ENCODE results near the gene SZT2.

SZT2 gene

GRCh38 chr1:43389326-43390313 lies at the start of gene SZT2, which contains the start of gene MED8:
Gene SZT2 (plus strand): TSS chr1:43389899. CDS start chr1:43389969, 70 bp downstream.
Gene MED8 (minus strand): TSS chr1:43389800. CDS start chr1:43389764, 36 bp downstream.
- Histone ChIP-seq H3K4me1 (peaks cover 0 to 33% (median 26%) of the 10 kb centered on the region in 4 donors), H3K27me3 (no peaks in the 10 kb centered on the region), H3K9me3 (no peaks in the 10 kb centered on the region), H3K36me3 (peaks cover 28 to 32% (median 31%) of the 10 kb centered on the region in 3 donors), H3K27ac (peak within 1 kb of the TSS; percentile 87), H3K4me3 (peak within 1 kb of the TSS; percentile 76 to 78)
- TF ChIP-seq, protein P1, sequence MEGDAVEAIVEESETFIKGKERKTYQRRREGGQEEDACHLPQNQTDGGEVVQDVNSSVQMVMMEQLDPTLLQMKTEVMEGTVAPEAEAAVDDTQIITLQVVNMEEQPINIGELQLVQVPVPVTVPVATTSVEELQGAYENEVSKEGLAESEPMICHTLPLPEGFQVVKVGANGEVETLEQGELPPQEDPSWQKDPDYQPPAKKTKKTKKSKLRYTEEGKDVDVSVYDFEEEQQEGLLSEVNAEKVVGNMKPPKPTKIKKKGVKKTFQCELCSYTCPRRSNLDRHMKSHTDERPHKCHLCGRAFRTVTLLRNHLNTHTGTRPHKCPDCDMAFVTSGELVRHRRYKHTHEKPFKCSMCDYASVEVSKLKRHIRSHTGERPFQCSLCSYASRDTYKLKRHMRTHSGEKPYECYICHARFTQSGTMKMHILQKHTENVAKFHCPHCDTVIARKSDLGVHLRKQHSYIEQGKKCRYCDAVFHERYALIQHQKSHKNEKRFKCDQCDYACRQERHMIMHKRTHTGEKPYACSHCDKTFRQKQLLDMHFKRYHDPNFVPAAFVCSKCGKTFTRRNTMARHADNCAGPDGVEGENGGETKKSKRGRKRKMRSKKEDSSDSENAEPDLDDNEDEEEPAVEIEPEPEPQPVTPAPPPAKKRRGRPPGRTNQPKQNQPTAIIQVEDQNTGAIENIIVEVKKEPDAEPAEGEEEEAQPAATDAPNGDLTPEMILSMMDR (IDR thresholded peaks at IDR 0.05): no peak
- intact Hi-C loops (cut with DNase I; ENCODE audit: low total_unique reads): loop anchor here (5.0 to 10.0 kb wide), 2 partner anchors 37 to 165 kb away; no protein-coding TSS in a partner anchor
- DNase-seq: peak; percentile 97 to 98

DNA sequence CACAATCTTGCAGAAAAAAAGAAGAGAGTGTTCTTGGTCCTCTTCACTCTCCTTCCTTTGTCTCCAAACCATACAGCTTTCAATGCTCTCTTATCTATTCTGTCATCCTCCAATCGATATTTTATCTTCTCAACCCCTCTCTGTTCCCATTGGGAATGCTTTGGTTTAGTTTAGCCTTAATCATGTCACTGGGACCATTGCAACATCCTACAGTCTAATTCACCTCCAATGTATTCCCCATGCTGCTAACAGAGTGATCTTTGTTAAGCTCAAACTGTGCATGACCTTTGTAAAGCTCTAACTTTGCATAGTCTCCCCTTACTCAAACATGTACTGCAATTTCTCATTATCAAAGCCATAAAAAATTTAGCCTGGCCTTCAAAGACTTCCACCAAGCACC lies 49.1 kb upstream of the SZT2 start:
- Histone ChIP-seq H3K4me3 (no peak overlapping the region), H3K4me1 (peaks cover 0 to 7% (median 0%) of the 10 kb centered on the region in 4 donors), H3K27me3 (no peaks in the 10 kb centered on the region), H3K9me3 (no peaks in the 10 kb centered on the region), H3K36me3 (no peaks in the 10 kb centered on the region), H3K27ac (no peak overlapping the region)
- no peak for DNase-seq
- intact Hi-C loops (cut with DNase I; ENCODE audit: low total_unique reads): loop anchor here (10.0 kb wide), 1 partner anchor 416 kb away; no protein-coding TSS in a partner anchor
- TF ChIP-seq, protein P1 (IDR thresholded peaks at IDR 0.05): no peak

- intact Hi-C loops (cut with DNase I; ENCODE audit: low total_unique reads): loop anchor here (10.0 kb wide), 1 partner anchor 420 kb away; no protein-coding TSS in a partner anchor
- no peak overlapping the region for H3K27ac ChIP-seq
Measured at GRCh38 chr1:43344267-43344850, 45.3 kb upstream of the SZT2 start.

DNA sequence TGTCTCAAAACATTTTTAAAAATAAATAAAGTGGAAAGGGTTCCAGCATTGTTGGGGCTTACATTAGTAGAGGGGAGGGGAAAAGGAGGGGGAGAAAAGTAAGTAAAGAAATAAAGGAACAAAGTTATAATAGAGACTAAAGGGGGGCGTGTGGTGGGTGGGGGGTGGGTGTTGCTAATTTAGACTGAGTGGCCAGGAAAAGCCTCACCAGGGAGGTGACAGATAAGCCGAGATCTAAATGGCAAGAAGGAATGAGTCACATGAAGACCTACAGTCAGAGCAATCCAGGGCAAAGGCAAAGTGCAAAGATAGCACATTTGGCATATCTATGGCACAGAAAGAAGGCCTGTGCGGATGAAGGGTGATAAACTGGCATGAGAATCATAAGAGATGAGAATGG lies 44.6 kb upstream of the SZT2 start:
- intact Hi-C loops (cut with DNase I; ENCODE audit: low total_unique reads): loop anchor here (10.0 kb wide), 1 partner anchor 420 kb away; no protein-coding TSS in a partner anchor
- Histone ChIP-seq H3K4me3 (no peak overlapping the region), H3K27ac (peak overlapping the region in 1 of 2 donors; percentile 7), H3K27me3 (no peaks in the 10 kb centered on the region), H3K36me3 (no peaks in the 10 kb centered on the region), H3K4me1 (peaks cover 0 to 20% (median 10%) of the 10 kb centered on the region in 4 donors), H3K9me3 (no peaks in the 10 kb centered on the region)
- TF ChIP-seq, protein P1 (IDR thresholded peaks at IDR 0.05): no peak
- peak in 1 of 2 donors; percentile 11 for DNase-seq

More at GRCh38 chr1:43344267-43344850, 45.3 kb upstream of the SZT2 start:
- Histone ChIP-seq H3K27me3 (no peaks in the 10 kb centered on the region), H3K9me3 (no peaks in the 10 kb centered on the region), H3K36me3 (no peaks in the 10 kb centered on the region), H3K4me3 (no peak overlapping the region), H3K4me1 (peaks cover 0 to 12% (median 5%) of the 10 kb centered on the region in 4 donors)
- TF ChIP-seq, protein P1 (IDR thresholded peaks at IDR 0.05): no peak
- peak in 1 of 2 donors; percentile 34 for DNase-seq

GRCh38 chr1:43346636-43347035 lies 43.1 kb upstream of the SZT2 start:
- Histone ChIP-seq H3K9me3 (no peaks in the 10 kb centered on the region), H3K36me3 (no peaks in the 10 kb centered on the region), H3K27ac (no peak overlapping the region), H3K4me1 (peaks cover 0 to 21% (median 10%) of the 10 kb centered on the region in 4 donors), H3K27me3 (no peaks in the 10 kb centered on the region), H3K4me3 (no peak overlapping the region)
- no peak for DNase-seq
- TF ChIP-seq, protein P1 (IDR thresholded peaks at IDR 0.05): no peak
- intact Hi-C loops (cut with DNase I; ENCODE audit: low total_unique reads): loop anchor here (10.0 kb wide), 1 partner anchor 422 kb away; no protein-coding TSS in a partner anchor
